GM21528 (cell line): Measurements from ENCODE around the gene ZNF708.
"Not testable (repeated sequence)": the region's sequence is repeated elsewhere in the genome, so short reads cannot be mapped to it uniquely, and the experiment has no call there.

Experiments
- ATAC-seq: cut with Tn5 transposase; IDR thresholded peaks from one replicate; pipeline ENCODE4 v1.9.1; 2021; ENCODE audit warnings: mild to moderate bottlenecking, moderate library complexity; ENCODE audit not compliant: unreplicated experiment, low FRiP score

Gene ZNF708

GRCh38 chr19:21328885-21329605 is at the start of gene ZNF708:
Gene ZNF708, minus strand, starts transcription at chr19:21329410. Its CDS starts 198 bp downstream, at chr19:21329212.
- peak; percentile 99 for ATAC-seq

GRCh38 chr19:21362291-21362690 is 33.1 kb upstream of the ZNF708 start:
- no peak for ATAC-seq

GRCh38 chr19:21358768-21359451 is 29.7 kb upstream of the ZNF708 start, which contains the start of gene ZNF738:
Gene ZNF738, plus strand, starts transcription at chr19:21359000. Its CDS starts 141 bp downstream, at chr19:21359141.
- peak; percentile 94 for ATAC-seq

GRCh38 chr19:21352830-21353229 is 23.6 kb upstream of the ZNF708 start:
- no peak for ATAC-seq

- ATAC-seq: not testable (repeated sequence)
These were observed 15.6 kb upstream of the ZNF708 start for GRCh38 chr19:21344841-21345240.

- no peak for ATAC-seq
These were observed 6.5 kb upstream of the ZNF708 start for GRCh38 chr19:21335721-21336120.

GRCh38 chr19:21328406-21328805 is 804 bp downstream of the ZNF708 start:
- ATAC-seq: no peak

GRCh38 chr19:21326169-21326568 is 3.0 kb downstream of the ZNF708 start:
- no peak for ATAC-seq

- no peak for ATAC-seq
These were observed 6.2 kb downstream of the ZNF708 start for GRCh38 chr19:21323000-21323399.

- no peak for ATAC-seq
These were observed 6.7 kb downstream of the ZNF708 start for GRCh38 chr19:21322528-21322927.

- ATAC-seq: no peak
These were observed 7.2 kb downstream of the ZNF708 start for GRCh38 chr19:21321996-21322395.

GRCh38 chr19:21321134-21321533 is 8.1 kb downstream of the ZNF708 start:
- ATAC-seq: no peak

GRCh38 chr19:21317821-21318220 is 11.4 kb downstream of the ZNF708 start:
- no peak for ATAC-seq

- ATAC-seq: no peak
These were observed 14.5 kb downstream of the ZNF708 start for GRCh38 chr19:21314676-21315075.

GRCh38 chr19:21312807-21313206 is 16.4 kb downstream of the ZNF708 start:
- not testable (repeated sequence) for ATAC-seq

- no peak for ATAC-seq
These were observed 20.4 kb downstream of the ZNF708 start for GRCh38 chr19:21308773-21309172.

GRCh38 chr19:21306881-21307479 is 22.2 kb downstream of the ZNF708 start:
- ATAC-seq: not testable (repeated sequence)

- ATAC-seq: not testable (repeated sequence)
These were observed 35.4 kb downstream of the ZNF708 start for GRCh38 chr19:21293768-21294167.

GRCh38 chr19:21269813-21270212 is 59.4 kb downstream of the ZNF708 start:
- no peak for ATAC-seq

GRCh38 chr19:21264891-21265290 is 64.3 kb downstream of the ZNF708 start:
- no peak for ATAC-seq

GRCh38 chr19:21264416-21264815 is 64.8 kb downstream of the ZNF708 start:
- ATAC-seq: no peak
